Mammary epithelial cell (primary cell): Measurements from ENCODE around the gene SAYSD1.

Source experiments
- EZH2 ChIP-seq: IDR thresholded peaks from 2 replicates; pipeline ENCODE4 v1.6.1; 2012; ENCODE audit warnings: low read length, inconsistent platforms, borderline replicate concordance
- TF ChIP-seq, protein P1 (sequence below), 2 donors: IDR thresholded peaks in 1 of 2; conservative IDR thresholded peaks in 1 of 2; 2 replicates each; pipeline ENCODE4 v1.5.1; 2011 to 2012; ENCODE audit warnings: inconsistent platforms in 2 of 2, low read length in 2 of 2, mild to moderate bottlenecking in 2 of 2, control low read depth in 1 of 2, low read depth in 1 of 2; ENCODE audit not compliant: insufficient read depth in 1 of 2; ENCODE audit errors: extremely low read depth in 1 of 2

DNA sequence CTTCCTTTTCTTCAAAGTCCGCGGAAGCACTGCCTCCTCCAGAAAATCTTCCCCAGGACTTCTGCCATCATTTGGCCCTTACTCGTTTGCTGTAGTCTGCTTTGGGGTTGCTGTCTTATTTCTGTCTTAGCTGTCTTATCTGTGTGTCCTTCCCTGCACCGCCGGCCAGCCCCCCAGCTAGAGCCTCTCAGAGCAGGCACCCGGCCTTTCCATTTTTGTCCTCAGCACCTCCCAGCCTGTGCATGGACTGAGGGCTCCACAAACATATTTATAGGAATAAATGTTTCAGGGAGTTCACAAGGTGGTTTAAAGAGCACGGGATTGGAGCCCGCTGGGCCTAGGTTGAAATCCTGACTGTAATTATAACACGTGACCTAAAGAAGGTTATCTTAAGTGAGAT, 58.3 kb downstream of the SAYSD1 start:
- TF ChIP-seq, protein P1, sequence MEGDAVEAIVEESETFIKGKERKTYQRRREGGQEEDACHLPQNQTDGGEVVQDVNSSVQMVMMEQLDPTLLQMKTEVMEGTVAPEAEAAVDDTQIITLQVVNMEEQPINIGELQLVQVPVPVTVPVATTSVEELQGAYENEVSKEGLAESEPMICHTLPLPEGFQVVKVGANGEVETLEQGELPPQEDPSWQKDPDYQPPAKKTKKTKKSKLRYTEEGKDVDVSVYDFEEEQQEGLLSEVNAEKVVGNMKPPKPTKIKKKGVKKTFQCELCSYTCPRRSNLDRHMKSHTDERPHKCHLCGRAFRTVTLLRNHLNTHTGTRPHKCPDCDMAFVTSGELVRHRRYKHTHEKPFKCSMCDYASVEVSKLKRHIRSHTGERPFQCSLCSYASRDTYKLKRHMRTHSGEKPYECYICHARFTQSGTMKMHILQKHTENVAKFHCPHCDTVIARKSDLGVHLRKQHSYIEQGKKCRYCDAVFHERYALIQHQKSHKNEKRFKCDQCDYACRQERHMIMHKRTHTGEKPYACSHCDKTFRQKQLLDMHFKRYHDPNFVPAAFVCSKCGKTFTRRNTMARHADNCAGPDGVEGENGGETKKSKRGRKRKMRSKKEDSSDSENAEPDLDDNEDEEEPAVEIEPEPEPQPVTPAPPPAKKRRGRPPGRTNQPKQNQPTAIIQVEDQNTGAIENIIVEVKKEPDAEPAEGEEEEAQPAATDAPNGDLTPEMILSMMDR (conservative IDR thresholded peaks at IDR 0.05 in 1 of 2, IDR thresholded peaks at IDR 0.05 in 1 of 2; ENCODE audit: extremely low read depth in 1 of 2, insufficient read depth in 1 of 2, low read depth in 1 of 2, low read length in 2 of 2), result no peak
- TF ChIP-seq EZH2, result no peak
